GM23338 (cell line): ENCODE data around the gene ZNF35. TPM values are rescaled to one million over a fixed set of nuclear protein-coding genes. Genes with fewer than 3 reads are reported as not detected.

Experiments used
- ATAC-seq: fragments of 200-7000 bp; cut with Tn5 transposase; 3 replicates; pipeline ENCODE4 v1.9.1; 2020
- DNase-seq: peaks from one replicate; pipeline ENCODE4 v3.0.0-alpha.2; 2015; ENCODE audit warnings: low spot score
- H2AFZ ChIP-seq: fragments of 200-600 bp; sonication (generic); 2 replicates; pipeline ENCODE4 v1.8.0; 2016; ENCODE audit warnings: antibody characterized with exemption, mild to moderate bottlenecking, moderate library complexity
- H3F3A ChIP-seq: fragments of 200-600 bp; sonication (generic); replicated peaks from 2 replicates; pipeline ENCODE4 v1.8.0; 2017; ENCODE audit warnings: antibody characterized with exemption, mixed run types, low read depth
- H3K27ac ChIP-seq: fragments of 200-600 bp; sonication (generic); 2 replicates; pipeline ENCODE4 v1.6.1; 2016; ENCODE audit warnings: low read depth
- H3K27me3 ChIP-seq: fragments of 200-600 bp; sonication (generic); 2 replicates; pipeline ENCODE4 v1.8.0; 2016; ENCODE audit warnings: mild to moderate bottlenecking, mixed run types, moderate library complexity; ENCODE audit not compliant: insufficient read depth
- H3K36me3 ChIP-seq: fragments of 200-600 bp; sonication (generic); 2 replicates; pipeline ENCODE4 v1.8.0; 2016; ENCODE audit warnings: mild to moderate bottlenecking; ENCODE audit not compliant: insufficient read depth
- H3K4me1 ChIP-seq: fragments of 200-600 bp; sonication (generic); 2 replicates; pipeline ENCODE4 v1.8.0; 2016; ENCODE audit warnings: mild to moderate bottlenecking, moderate library complexity; ENCODE audit not compliant: insufficient read depth
- H3K4me2 ChIP-seq: fragments of 200-600 bp; sonication (generic); 2 replicates; pipeline ENCODE4 v1.7.1; 2017; ENCODE audit warnings: mixed run types
- H3K4me3 ChIP-seq: fragments of 200-600 bp; sonication (generic); 2 replicates; pipeline ENCODE4 v1.6.1; 2016; ENCODE audit warnings: mixed run types
- H3K79me2 ChIP-seq: fragments of 200-600 bp; sonication (generic); replicated peaks from 2 replicates; pipeline ENCODE4 v1.8.0; 2017; ENCODE audit warnings: mild to moderate bottlenecking; ENCODE audit not compliant: insufficient read depth
- H3K9me2 ChIP-seq: fragments of 200-600 bp; sonication (generic); 2 replicates; pipeline ENCODE4 v1.8.0; 2017; ENCODE audit not compliant: insufficient read depth
- H4K20me1 ChIP-seq: fragments of 200-600 bp; sonication (generic); replicated peaks from 2 replicates; pipeline ENCODE4 v1.8.0; 2017; ENCODE audit warnings: mild to moderate bottlenecking; ENCODE audit not compliant: insufficient read depth
- H3K27ac Mint-ChIP-seq: 2 replicates; pipeline ENCODE4 v1.8.0; 2020; ENCODE audit warnings: inconsistent platforms, mild to moderate bottlenecking, moderate library complexity, mixed read lengths
- H3K27me3 Mint-ChIP-seq: 3 replicates; pipeline ENCODE4 v1.8.0; 2022; ENCODE audit warnings: low read depth, mild to moderate bottlenecking, moderate library complexity, mixed read lengths, inconsistent platforms; ENCODE audit not compliant: insufficient read depth, poor library complexity
- H3K36me3 Mint-ChIP-seq: 3 replicates; pipeline ENCODE4 v1.8.0; 2021; ENCODE audit warnings: low read depth, mild to moderate bottlenecking, inconsistent platforms, moderate library complexity, mixed read lengths
- H3K4me1 Mint-ChIP-seq: 3 replicates; pipeline ENCODE4 v1.8.0; 2020; ENCODE audit warnings: mild to moderate bottlenecking, inconsistent platforms, mixed read lengths
- H3K4me3 Mint-ChIP-seq: 3 replicates; pipeline ENCODE4 v1.8.0; 2021; ENCODE audit warnings: moderate library complexity, mild to moderate bottlenecking, inconsistent platforms, mixed read lengths
- H3K9me3 Mint-ChIP-seq: 3 replicates; pipeline ENCODE4 v1.8.0; 2020; ENCODE audit warnings: moderate library complexity, mild to moderate bottlenecking, inconsistent platforms, mixed read lengths
- EZH2 ChIP-seq: fragments of 200-600 bp; sonication (generic); IDR thresholded peaks from one replicate; pipeline ENCODE4 v1.8.0; 2017; ENCODE audit warnings: antibody characterized with exemption, mild to moderate bottlenecking, low read depth; ENCODE audit not compliant: unreplicated experiment
- EZH2phosphoT487 ChIP-seq: fragments of 200-600 bp; sonication (generic); IDR thresholded peaks from one replicate; pipeline ENCODE4 v1.8.1; 2018; ENCODE audit warnings: antibody characterized with exemption; ENCODE audit not compliant: unreplicated experiment
- JUNB ChIP-seq: IDR thresholded peaks from one replicate; pipeline ENCODE4 v1.6.1; 2016; ENCODE audit warnings: antibody characterized with exemption; ENCODE audit not compliant: unreplicated experiment
- REST ChIP-seq: IDR thresholded peaks from one replicate; pipeline ENCODE4 v1.6.1; 2018; ENCODE audit warnings: antibody characterized with exemption; ENCODE audit not compliant: unreplicated experiment
- STAT1 ChIP-seq: IDR thresholded peaks from one replicate; pipeline ENCODE4 v1.6.1; 2016; ENCODE audit warnings: antibody characterized with exemption; ENCODE audit not compliant: unreplicated experiment
- ZNF331 ChIP-seq: fragments of 250-450 bp; sonication (Bioruptor Pico); IDR thresholded peaks from 2 replicates; pipeline ENCODE4 v1.5.0; 2020; ENCODE audit warnings: low read depth, mild to moderate bottlenecking, moderate library complexity
- ZNF462 ChIP-seq: fragments of 250-450 bp; sonication (Bioruptor Pico); IDR thresholded peaks from 2 replicates; pipeline ENCODE4 v1.5.0; 2020; ENCODE audit warnings: mild to moderate bottlenecking, moderate library complexity
- polyA plus RNA-seq: library from polyadenylated mRNA; unstranded; fragments of >200 nt; fragmentation: Nextera tagmentation; extraction: Ambion mirVana; gene quantifications from 2 replicates; pipeline ENCODE4 v1.2.1, GENCODE V29; 2016
- total RNA-seq: library from RNA; depleted of rRNA; stranded (reverse); fragments of >200 nt; shearing (Covaris generic); gene quantifications from 2 replicates; pipeline ENCODE4 v1.2.3, GENCODE V29; 2014

The ZNF35 gene
- total and polyA plus RNA-seq, 2 experiments from 2014 or later, result 18.5 to 26.2 TPM

- TF ChIP-seq EZH2 (no peak), ZNF462 (CRISPR knock-in tag) (no peak)
Observed at GRCh38 chr3:44624749-44625480, 23.6 kb upstream of the ZNF35 start, which contains the start of gene ZNF197 (continued).

- no peaks in the 10 kb centered on the region for H3K27me3 ChIP-seq
- H2AFZ ChIP-seq, result no peak overlapping the region
- TF ChIP-seq EZH2phosphoT487 (no peak), ZNF331 (CRISPR knock-in tag) (no peak), REST (no peak), JUNB (no peak), STAT1 (no peak)
- H4K20me1 ChIP-seq, result no peaks in the 10 kb centered on the region; the same call in 1 of the 2 replicates
- H3K4me1 ChIP-seq, result peaks cover 10% of the 10 kb centered on the region
- peaks cover 5% of the 10 kb centered on the region for H3K4me1 Mint-ChIP-seq
- peaks cover 9% of the 10 kb centered on the region for H3K36me3 ChIP-seq
- no peak overlapping the region for H3K27ac ChIP-seq
- H3K4me3 Mint-ChIP-seq, result no peak overlapping the region
- no peak overlapping the region for H3K4me2 ChIP-seq
- no peaks in the 10 kb centered on the region for H3F3A ChIP-seq
- peaks cover 21% of the 10 kb centered on the region for H3K36me3 Mint-ChIP-seq
- H3K4me3 ChIP-seq, result no peak overlapping the region
- no peak overlapping the region for H3K27ac Mint-ChIP-seq
- H3K9me3 Mint-ChIP-seq, result no peaks in the 10 kb centered on the region
- no peaks in the 10 kb centered on the region for H3K27me3 Mint-ChIP-seq
- peaks cover 2% of the 10 kb centered on the region; the same call in 1 of the 2 replicates for H3K9me2 ChIP-seq
- DNase-seq, result no peak
- H3K79me2 ChIP-seq, result peaks cover 25% of the 10 kb centered on the region
- no peak for ATAC-seq
Observed at GRCh38 chr3:44628716-44629115, 19.8 kb upstream of the ZNF35 start.
